Hepatocyte (in vitro differentiated cells): ENCODE results near the gene TFG.

Experiments
- EZH2 ChIP-seq: fragments of 200-600 bp; sonication (generic); IDR thresholded peaks from 2 replicates; pipeline ENCODE4 v1.6.1; 2016; ENCODE audit warnings: antibody characterized with exemption, mild to moderate bottlenecking, borderline replicate concordance
- EZH2phosphoT487 ChIP-seq: fragments of 200-600 bp; sonication (generic); IDR thresholded peaks from one replicate; pipeline ENCODE4 v1.6.1; 2018; ENCODE audit warnings: antibody characterized with exemption, mild to moderate bottlenecking, low read depth, moderate library complexity; ENCODE audit not compliant: unreplicated experiment, severe bottlenecking
- TF ChIP-seq, protein P1 (sequence below): fragments of 200-600 bp; sonication (generic); IDR thresholded peaks from 2 replicates; pipeline ENCODE4 v1.5.1; 2016; ENCODE audit warnings: antibody characterized with exemption, mild to moderate bottlenecking; ENCODE audit not compliant: poor library complexity

DNA sequence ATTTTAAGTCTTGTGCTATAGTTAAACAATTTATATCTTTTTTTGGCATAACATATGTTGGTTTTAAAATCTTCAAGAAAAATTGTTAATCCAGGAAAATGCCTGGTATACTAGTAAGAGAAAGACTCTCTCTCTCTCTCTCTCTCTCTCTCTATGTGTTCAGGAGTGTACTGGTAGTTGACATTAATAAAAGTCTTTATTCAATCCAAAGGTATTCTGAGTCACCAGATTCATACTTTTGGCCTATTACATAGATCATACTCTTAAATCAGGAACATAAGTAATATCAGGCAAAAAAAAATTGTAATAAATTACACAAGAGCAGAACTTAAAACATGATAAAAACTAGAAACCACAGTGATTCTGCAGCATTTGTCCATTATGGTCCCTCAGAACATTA, 70.2 kb downstream of the TFG start:
- TF ChIP-seq EZH2 (no peak), EZH2phosphoT487 (no peak)
- TF ChIP-seq, protein P1, sequence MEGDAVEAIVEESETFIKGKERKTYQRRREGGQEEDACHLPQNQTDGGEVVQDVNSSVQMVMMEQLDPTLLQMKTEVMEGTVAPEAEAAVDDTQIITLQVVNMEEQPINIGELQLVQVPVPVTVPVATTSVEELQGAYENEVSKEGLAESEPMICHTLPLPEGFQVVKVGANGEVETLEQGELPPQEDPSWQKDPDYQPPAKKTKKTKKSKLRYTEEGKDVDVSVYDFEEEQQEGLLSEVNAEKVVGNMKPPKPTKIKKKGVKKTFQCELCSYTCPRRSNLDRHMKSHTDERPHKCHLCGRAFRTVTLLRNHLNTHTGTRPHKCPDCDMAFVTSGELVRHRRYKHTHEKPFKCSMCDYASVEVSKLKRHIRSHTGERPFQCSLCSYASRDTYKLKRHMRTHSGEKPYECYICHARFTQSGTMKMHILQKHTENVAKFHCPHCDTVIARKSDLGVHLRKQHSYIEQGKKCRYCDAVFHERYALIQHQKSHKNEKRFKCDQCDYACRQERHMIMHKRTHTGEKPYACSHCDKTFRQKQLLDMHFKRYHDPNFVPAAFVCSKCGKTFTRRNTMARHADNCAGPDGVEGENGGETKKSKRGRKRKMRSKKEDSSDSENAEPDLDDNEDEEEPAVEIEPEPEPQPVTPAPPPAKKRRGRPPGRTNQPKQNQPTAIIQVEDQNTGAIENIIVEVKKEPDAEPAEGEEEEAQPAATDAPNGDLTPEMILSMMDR = no peak
